H1 (cell line): ENCODE measurements around the gene NR2E1. TPM values are rescaled to one million over a fixed set of nuclear protein-coding genes. Genes with fewer than 3 reads are reported as not detected.
A peak's percentile ranks its signal among the peaks of the same experiment; 100 is the strongest.

Source experiments
- CTCF ChIA-PET: fragments of 300-600 bp; sonication (Branson Sonifier 250); formaldehyde crosslinking; loops from one replicate; lab custom pipeline; 2021; ENCODE audit not compliant: partially characterized antibody; lab: Charles Lee
- POLR2A ChIA-PET: fragments of 300-600 bp; sonication (Branson Sonifier 250); formaldehyde crosslinking; loops from one replicate; lab custom pipeline; 2021; ENCODE audit warnings: inconsistent platforms; ENCODE audit not compliant: partially characterized antibody; lab: Charles Lee
- DNase-seq, 2 experiments: peaks; one replicate each; pipeline versions ENCODE4 v3.0.0 to v3.0.0-alpha.2; 2010 to 2022; ENCODE audit warnings: low spot score in 2 of 2, low read depth in 1 of 2, mixed read lengths in 1 of 2
- FAIRE-seq: peaks from 2 replicates; lab custom pipeline; 2011; peaks lifted over from hg19 to GRCh38; lab: Jason Lieb, UNC
- H2AFZ ChIP-seq: 2 replicates; pipeline ENCODE4 v1.8.1; 2012; ENCODE audit warnings: low read length, inconsistent platforms
- H2AK5ac ChIP-seq: 2 replicates; pipeline ENCODE4 v1.6.1; 2013; ENCODE audit warnings: low read depth, low read length
- H2BK120ac ChIP-seq: replicated peaks from 2 replicates; pipeline ENCODE3; 2013; ENCODE audit warnings: low read depth, low read length, inconsistent platforms
- H2BK12ac ChIP-seq: 2 replicates; pipeline ENCODE4 v1.6.1; 2013; ENCODE audit warnings: low read depth, low read length
- H2BK15ac ChIP-seq: 2 replicates; pipeline ENCODE4 v1.6.1; 2013; ENCODE audit warnings: low read length
- H2BK20ac ChIP-seq: 2 replicates; pipeline ENCODE4 v1.6.1; 2013; ENCODE audit warnings: low read length
- H2BK5ac ChIP-seq: 2 replicates; pipeline ENCODE4 v1.6.1; 2013; ENCODE audit warnings: low read depth, low read length
- H3K14ac ChIP-seq: 2 replicates; pipeline ENCODE4 v1.6.1; 2013; ENCODE audit warnings: inconsistent platforms; ENCODE audit not compliant: insufficient read length
- H3K18ac ChIP-seq: 2 replicates; pipeline ENCODE4 v1.6.1; 2013; ENCODE audit warnings: low read length; ENCODE audit errors: extremely low read depth
- H3K23ac ChIP-seq: 2 replicates; pipeline ENCODE4 v1.6.1; 2013; ENCODE audit warnings: inconsistent platforms; ENCODE audit not compliant: insufficient read length
- H3K23me2 ChIP-seq: 2 replicates; pipeline ENCODE4 v1.6.1; 2013; ENCODE audit warnings: low read depth, low read length
- H3K27ac ChIP-seq: 2 replicates; pipeline ENCODE4 v1.6.1; 2011; ENCODE audit warnings: low read depth, low read length, inconsistent platforms
- H3K27me3 ChIP-seq, 4 experiments: replicated peaks in 1 of 4; 1 replicate in 1 of 4; 2 replicates in 3 of 4; pipeline versions ENCODE4 v1.6.1 to v1.8.1; 2011 to 2013; ENCODE audit warnings: low read length in 3 of 4, mild to moderate bottlenecking in 3 of 4, inconsistent platforms in 2 of 4, mixed read lengths in 2 of 4, moderate library complexity in 1 of 4; ENCODE audit not compliant: control insufficient read depth in 3 of 4, insufficient read depth in 3 of 4; ENCODE audit errors: extremely low read depth in 1 of 4
- H3K36me3 ChIP-seq, 4 experiments: 2 replicates each; pipeline versions ENCODE4 v1.6.1 to v1.8.1; 2011 to 2013; ENCODE audit warnings: mild to moderate bottlenecking in 4 of 4, low read length in 3 of 4, moderate library complexity in 2 of 4, control low read depth in 1 of 4, inconsistent platforms in 1 of 4; ENCODE audit not compliant: insufficient read depth in 4 of 4, control insufficient read depth in 2 of 4
- H3K4ac ChIP-seq: replicated peaks from 2 replicates; pipeline ENCODE3; 2013; ENCODE audit warnings: low read length, low read depth, mixed read lengths, inconsistent platforms; ENCODE audit not compliant: insufficient read length
- H3K4me1 ChIP-seq, 4 experiments: replicated peaks in 1 of 4; 1 replicate in 1 of 4; 2 replicates in 3 of 4; pipeline versions ENCODE4 v1.6.1 to v1.8.1; 2011 to 2013; ENCODE audit warnings: low read length in 3 of 4, inconsistent platforms in 2 of 4, mixed read lengths in 1 of 4; ENCODE audit not compliant: insufficient read depth in 4 of 4, control insufficient read depth in 3 of 4
- H3K4me2 ChIP-seq, 2 experiments: 2 replicates each; pipeline versions ENCODE4 v1.6.1 to v1.8.1; 2011 to 2013; ENCODE audit warnings: low read depth in 2 of 2, low read length in 2 of 2, control low read depth in 1 of 2, inconsistent platforms in 1 of 2, mild to moderate bottlenecking in 1 of 2; ENCODE audit not compliant: insufficient read depth in 1 of 2
- H3K4me3 ChIP-seq, 4 experiments: fragments of 200-600, 300-600 bp in 1 of 4; sonication (generic), shearing (Covaris generic), sonication (Bioruptor Twin) in 1 of 4; 2 replicates each; pipeline versions ENCODE4 v1.5.1 to v1.8.1; 2011 to 2016; ENCODE audit warnings: low read length in 4 of 4, low read depth in 3 of 4, control low read depth in 2 of 4, inconsistent platforms in 2 of 4, mild to moderate bottlenecking in 2 of 4, mixed read lengths in 1 of 4, moderate library complexity in 1 of 4; ENCODE audit not compliant: insufficient read depth in 2 of 4; ENCODE audit errors: extremely low read depth in 1 of 4
- H3K56ac ChIP-seq: replicated peaks from 2 replicates; pipeline ENCODE3; 2013; ENCODE audit warnings: low read depth, mild to moderate bottlenecking, mixed read lengths, low read length, inconsistent platforms; ENCODE audit not compliant: insufficient read length
- H3K79me1 ChIP-seq: 2 replicates; pipeline ENCODE4 v1.6.1; 2013; ENCODE audit warnings: low read depth, low read length, control low read depth
- H3K79me2 ChIP-seq, 2 experiments: 2 replicates each; pipeline versions ENCODE4 v1.6.1 to v1.8.1; 2012 to 2013; ENCODE audit warnings: low read length in 2 of 2, mild to moderate bottlenecking in 2 of 2, inconsistent platforms in 1 of 2; ENCODE audit not compliant: insufficient read depth in 2 of 2, control insufficient read depth in 1 of 2
- H3K9ac ChIP-seq, 4 experiments: replicated peaks in 1 of 4; 1 replicate in 1 of 4; 2 replicates in 3 of 4; pipeline versions ENCODE4 v1.6.1 to v1.8.1; 2011 to 2013; ENCODE audit warnings: low read depth in 3 of 4, low read length in 3 of 4, control low read depth in 2 of 4, mild to moderate bottlenecking in 2 of 4, moderate library complexity in 2 of 4, inconsistent platforms in 1 of 4; ENCODE audit errors: extremely low read depth in 1 of 4
- H3K9me3 ChIP-seq, 2 experiments: 2 replicates each; pipeline versions ENCODE4 v1.6.1 to v1.8.1; 2012 to 2013; ENCODE audit warnings: mild to moderate bottlenecking in 2 of 2, moderate library complexity in 2 of 2, control low read depth in 1 of 2, inconsistent platforms in 1 of 2, low read depth in 1 of 2, low read length in 1 of 2, mixed read lengths in 1 of 2; ENCODE audit not compliant: insufficient read depth in 2 of 2
- H4K20me1 ChIP-seq, 2 experiments: replicated peaks in 1 of 2; 2 replicates each; pipeline versions ENCODE3 to v1.8.1; 2011 to 2013; ENCODE audit warnings: inconsistent platforms in 2 of 2, low read length in 2 of 2, mild to moderate bottlenecking in 1 of 2; ENCODE audit not compliant: insufficient read depth in 2 of 2, control insufficient read depth in 1 of 2
- H4K5ac ChIP-seq: 2 replicates; pipeline ENCODE4 v1.6.1; 2013; ENCODE audit warnings: low read length, low read depth, mixed read lengths, inconsistent platforms; ENCODE audit not compliant: insufficient read length
- H4K8ac ChIP-seq: 2 replicates; pipeline ENCODE4 v1.8.0; 2013; ENCODE audit warnings: mild to moderate bottlenecking, moderate library complexity, low read length, inconsistent platforms; ENCODE audit not compliant: insufficient read depth; ENCODE audit errors: extremely low read depth
- H4K91ac ChIP-seq: replicated peaks from 2 replicates; pipeline ENCODE3; 2013; ENCODE audit warnings: low read length, mixed read lengths, inconsistent platforms; ENCODE audit not compliant: insufficient read length
- CHD2 ChIP-seq: IDR thresholded peaks from 2 replicates; pipeline ENCODE4 v1.6.1; 2012; ENCODE audit warnings: low read length, improper control_type of control experiment
- HDAC6 ChIP-seq: IDR thresholded peaks from one replicate; pipeline ENCODE4 v1.7.1; 2012; ENCODE audit warnings: low read depth, mild to moderate bottlenecking, inconsistent platforms, low read length, moderate library complexity
- MAX ChIP-seq: IDR thresholded peaks from 2 replicates; pipeline ENCODE4 v1.6.1; 2012; ENCODE audit warnings: inconsistent platforms
- PHF8 ChIP-seq: fragments of 200-600 bp; sonication (generic); conservative IDR thresholded peaks from 2 replicates; pipeline ENCODE4 v1.7.1; 2012; ENCODE audit warnings: low read depth, mild to moderate bottlenecking, inconsistent platforms, low read length, moderate library complexity
- RAD21 ChIP-seq, 2 experiments: IDR thresholded peaks in 1 of 2; conservative IDR thresholded peaks in 1 of 2; 2 replicates each; pipeline ENCODE4 v1.6.1; 2011; ENCODE audit warnings: low read depth in 2 of 2, low read length in 2 of 2, improper control_type of control experiment in 1 of 2, inconsistent platforms in 1 of 2, mild to moderate bottlenecking in 1 of 2, moderate library complexity in 1 of 2
- RNF2 ChIP-seq: fragments of 200-900, 300-1000 bp; sonication (generic); IDR thresholded peaks from 2 replicates; pipeline ENCODE4 v1.7.1; 2016; ENCODE audit warnings: borderline replicate concordance, low read depth, mild to moderate bottlenecking, antibody characterized with exemption, low read length; ENCODE audit not compliant: poor library complexity, severe bottlenecking; ENCODE audit errors: missing control alignments
- SIN3A ChIP-seq, 2 experiments: IDR thresholded peaks in 1 of 2; conservative IDR thresholded peaks in 1 of 2; 2 replicates each; pipeline ENCODE4 v1.6.1; 2011 to 2012; ENCODE audit warnings: low read length in 2 of 2, improper control_type of control experiment in 1 of 2, low read depth in 1 of 2, mild to moderate bottlenecking in 1 of 2
- SRF ChIP-seq: IDR thresholded peaks from 2 replicates; pipeline ENCODE4 v1.6.1; 2011; ENCODE audit warnings: mild to moderate bottlenecking, low read depth, low read length, moderate library complexity
- WGBS, 2 experiments: shearing (Covaris generic) in 1 of 2; methylation state at CpG; one replicate each; pipeline versions ENCODE4 v1.1.6 to v1.1.7; 2013 to 2015; ENCODE audit warnings: low lambda C conversion rate in 2 of 2, mixed read lengths in 2 of 2, inconsistent platforms in 1 of 2, low coverage in 1 of 2, missing lambda C conversion rate in 1 of 2; ENCODE audit not compliant: insufficient replicate concordance in 2 of 2, insufficient coverage in 1 of 2, insufficient read length in 1 of 2; ENCODE audit errors: extremely low coverage in 1 of 2, missing lambda C conversion rate in 1 of 2; 5-methylcytosine and 5-hydroxymethylcytosine counted together
- polyA plus RNA-seq, 7 experiments: library from polyadenylated mRNA; depleted of rRNA in 3 of 7; stranded (reverse) in 5 of 7; unstranded in 2 of 7; fragments of >200 nt in 5 of 7; fragments of 200-250 nt in 2 of 7; gene quantifications; 1 replicate in 5 of 7; 2 replicates in 1 of 7; 4 replicates in 1 of 7; pipeline versions ENCODE4 v1.2.1 to v1.2.3, GENCODE V29; 2011 to 2013; ENCODE audit warnings: missing spikeins in 2 of 7, mixed read lengths in 2 of 7
- total RNA-seq: library from RNA; stranded (reverse); fragmentation: NEBNext Ultra II Directional; extraction: Animal tissue kit (Norgen Biotek cat#: 25700); gene quantifications from 2 replicates; pipeline ENCODE4 v1.2.1, GENCODE V29; 2021

The NR2E1 gene
- total and polyA plus RNA-seq, 2 of the 8 experiments (the other 6 are each of a cell fraction or from before 2014, with no cell fraction given), result not detected

GRCh38 chr6:108168501-108169463, 3.0 kb downstream of the NR2E1 start:
- H3K23me2 ChIP-seq, result peaks cover 7% of the 10 kb centered on the region; the same call in 1 of the 2 replicates
- POLR2A ChIA-PET, result interaction anchor here (0.9 to 4.4 kb wide), 5 partner anchors 8 to 54 kb away, joined by 3 to 19 read pairs (median 7); no protein-coding TSS in a partner anchor
- H4K5ac ChIP-seq, result no peak overlapping the region
- no peaks in the 10 kb centered on the region for H3K9me3 ChIP-seq
- peak overlapping the region; percentile 76 to 83 for H3K4me2 ChIP-seq
- WGBS, 2 experiments, result 2% methylated on average over 60 of the region's 63 CpGs; no CpG with 5 or more reads in 1 of the 2 experiments
- no peaks in the 10 kb centered on the region for H3K79me2 ChIP-seq
- H3K36me3 ChIP-seq, result peaks cover 0 to 5% (median 0%) of the 10 kb centered on the region in 4 experiments; a peak in 1 of 8 replicates
- H3K4me1 ChIP-seq, result peaks cover 7 to 54% (median 37%) of the 10 kb centered on the region in 4 experiments
- peaks cover 28 to 35% of the 10 kb centered on the region in 2 experiments for H4K20me1 ChIP-seq
- H2AK5ac ChIP-seq, result no peak overlapping the region
- no peak overlapping the region; the same call in 1 of the 2 replicates for H3K18ac ChIP-seq
- no peak overlapping the region for H3K56ac ChIP-seq
- CTCF ChIA-PET, result interaction anchor here (0.7 to 10.8 kb wide), 22 partner anchors 8 to 361 kb away, joined by 3 to 85 read pairs (median 3); no protein-coding TSS in a partner anchor
- FAIRE-seq (no peak), DNase-seq (peak in 1 of 2 experiments; percentile 77)
- H2BK5ac ChIP-seq, result no peak overlapping the region; the same call in 1 of the 2 replicates
- H3K14ac ChIP-seq, result no peak overlapping the region
- H4K91ac ChIP-seq, result no peak overlapping the region
- no peak overlapping the region for H3K27ac ChIP-seq
- H3K79me1 ChIP-seq, result no peaks in the 10 kb centered on the region
- H2AFZ ChIP-seq, result no peak overlapping the region
- no peak overlapping the region for H2BK20ac ChIP-seq
- H3K9ac ChIP-seq, result no peak overlapping the region
- H3K27me3 ChIP-seq, result peaks cover 93 to 100% (median 97%) of the 10 kb centered on the region in 4 experiments
- peak overlapping the region; percentile 92; the same call in 1 of the 2 replicates for H2BK12ac ChIP-seq
- peak overlapping the region in 3 of 4 experiments; percentile 9 to 49 (median 34); a peak in 4 of 8 replicates for H3K4me3 ChIP-seq
- no peak overlapping the region; the same call in 1 of the 2 replicates for H2BK15ac ChIP-seq
- no peak overlapping the region for H3K4ac ChIP-seq
- peak overlapping the region; percentile 57 for H4K8ac ChIP-seq
- H3K23ac ChIP-seq, result no peak overlapping the region
- no peak overlapping the region for H2BK120ac ChIP-seq
- TF ChIP-seq SRF, result no peak
- TF ChIP-seq SIN3A (conservative IDR thresholded peaks at IDR 0.05 in 1 of 2, IDR thresholded peaks at IDR 0.05 in 1 of 2; ENCODE audit: low read depth in 1 of 2, low read length in 2 of 2), result no peak
- no peak for TF ChIP-seq MAX
- TF ChIP-seq PHF8, result no peak
- peak; percentile 93 for TF ChIP-seq RNF2
- TF ChIP-seq CHD2, result no peak
- TF ChIP-seq RAD21 (IDR thresholded peaks at IDR 0.05 in 1 of 2, conservative IDR thresholded peaks at IDR 0.05 in 1 of 2; ENCODE audit: low read depth in 2 of 2, low read length in 2 of 2), result peak in 1 of 2 experiments; percentile 22; a peak in 1 of 4 replicates
- TF ChIP-seq HDAC6, result no peak
